ENCODE data around the gene DNASE1L3.

GRCh38 chr3:58206406-58207011 is 4.3 kb downstream of the DNASE1L3 start:
- TF ChIP-seq CTCF (conservative IDR thresholded peaks at IDR 0.05; ENCODE audit: low read depth, low read length) (no peak), EZH2 (IDR thresholded peaks at IDR 0.05; ENCODE audit: low read length, unreplicated experiment) (no peak), EZH2phosphoT487 (IDR thresholded peaks at IDR 0.05; ENCODE audit: borderline replicate concordance, low read length) (no peak)

All from PC-3 (cell line).